ENCODE measurements around the gene DGKG.

GRCh38 chr3:186352369-186352768, 9.7 kb downstream of the DGKG start:
- TF ChIP-seq CTCF (IDR thresholded peaks at IDR 0.05; ENCODE audit: low read depth, low read length, poor library complexity, severe bottlenecking) (no peak), EZH2phosphoT487 (IDR thresholded peaks at IDR 0.05; ENCODE audit: borderline replicate concordance, low read length) (no peak)
